B cell (primary cell): ENCODE data around the gene COLGALT1.

Experiments
- CTCF ChIP-seq: fragments of 200-600 bp; IDR thresholded peaks from one replicate; pipeline ENCODE4 v1.8.0; 2022; ENCODE audit warnings: antibody characterized with exemption, mild to moderate bottlenecking
- EZH2 ChIP-seq: IDR thresholded peaks from 2 replicates; pipeline ENCODE4 v1.6.1; 2012; ENCODE audit warnings: borderline replicate concordance, low read depth, mild to moderate bottlenecking, moderate library complexity, low read length; ENCODE audit not compliant: insufficient read depth, poor library complexity, severe bottlenecking

DNA sequence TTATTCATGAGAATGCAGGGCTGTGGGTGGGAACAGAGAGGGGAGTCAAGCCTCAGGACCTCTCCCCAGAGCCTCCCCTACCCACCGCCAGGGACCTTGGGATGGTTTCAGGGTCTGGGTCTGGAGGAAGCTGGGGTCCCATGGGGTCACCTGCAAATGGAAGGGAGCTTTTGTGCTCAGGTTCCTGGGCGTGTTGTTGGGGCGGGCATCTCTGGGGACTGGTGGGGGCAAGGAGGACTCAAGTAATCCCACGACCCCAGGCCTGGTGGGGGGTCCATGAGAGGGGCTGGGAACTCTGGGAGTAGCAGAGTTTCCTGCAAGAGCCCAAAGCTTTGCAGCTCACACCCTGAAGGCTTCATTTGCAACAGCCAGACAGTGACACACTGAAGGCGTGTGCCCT, 72.5 kb downstream of the COLGALT1 start:
- TF ChIP-seq EZH2 (no peak), CTCF (no peak)
